HUES64 (cell line): ENCODE data around the gene BCL2L11.

Source experiments
- H3K27ac ChIP-seq: 2 replicates; pipeline ENCODE4 v1.7.0; 2013; ENCODE audit warnings: low read depth, low read length, inconsistent platforms
- H3K27me3 ChIP-seq: 2 replicates; pipeline ENCODE4 v1.6.1; 2013; ENCODE audit warnings: mild to moderate bottlenecking, low read length; ENCODE audit not compliant: insufficient read depth
- H3K36me3 ChIP-seq: 2 replicates; pipeline ENCODE4 v1.6.1; 2013; ENCODE audit warnings: mild to moderate bottlenecking, low read length; ENCODE audit not compliant: insufficient read depth
- H3K4me1 ChIP-seq: 2 replicates; pipeline ENCODE4 v1.6.1; 2013; ENCODE audit warnings: mild to moderate bottlenecking, low read length, moderate library complexity; ENCODE audit not compliant: insufficient read depth
- H3K4me3 ChIP-seq: 2 replicates; pipeline ENCODE4 v1.5.1; 2013; ENCODE audit warnings: mild to moderate bottlenecking, low read length, moderate library complexity
- H3K9ac ChIP-seq: 2 replicates; pipeline ENCODE4 v1.6.1; 2013; ENCODE audit warnings: mild to moderate bottlenecking, low read depth, low read length
- H3K9me3 ChIP-seq: 2 replicates; pipeline ENCODE4 v1.6.1; 2013; ENCODE audit warnings: low read depth, low read length; ENCODE audit not compliant: insufficient read depth
- WGBS: fragments of 150-250, 120-280 bp; methylation state at CpG from one replicate; pipeline ENCODE4 v1.1.7; 2013; ENCODE audit warnings: missing lambda C conversion rate; 5-methylcytosine and 5-hydroxymethylcytosine counted together

BCL2L11 gene

DNA sequence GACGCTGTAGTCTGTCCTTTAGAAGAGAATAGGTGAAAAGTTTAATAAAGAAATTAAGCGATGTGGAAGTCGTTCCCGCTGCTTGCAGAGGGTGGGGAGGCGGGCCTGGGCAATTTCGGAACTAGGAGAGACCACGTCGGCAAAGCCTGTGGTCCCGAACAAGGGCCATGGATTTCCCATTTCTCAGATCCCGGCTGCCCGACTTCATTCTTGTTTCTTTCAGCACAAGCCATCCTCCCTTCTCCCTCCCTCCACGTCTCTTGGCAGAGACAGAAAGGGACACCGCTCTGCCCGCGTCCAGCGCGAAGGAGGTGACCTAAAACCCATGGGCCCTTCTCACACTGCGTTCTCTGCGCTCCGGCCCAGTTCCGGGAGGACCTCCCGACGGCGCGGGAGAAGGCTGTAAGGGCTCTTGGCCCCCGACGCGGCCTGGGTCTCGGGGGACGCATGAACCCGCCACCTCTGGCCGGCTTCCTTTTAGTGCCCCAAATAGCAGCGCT is 2.2 kb upstream of the BCL2L11 start:
- Histone ChIP-seq H3K9ac (peak overlapping the region; percentile 17), H3K27me3 (peaks cover 47% of the 10 kb centered on the region), H3K4me3 (peak overlapping the region; percentile 90), H3K27ac (no peak overlapping the region), H3K9me3 (no peaks in the 10 kb centered on the region), H3K4me1 (peaks cover 10% of the 10 kb centered on the region), H3K36me3 (no peaks in the 10 kb centered on the region)
- under 1% methylated on average over 33 of the region's 33 CpGs for WGBS

DNA sequence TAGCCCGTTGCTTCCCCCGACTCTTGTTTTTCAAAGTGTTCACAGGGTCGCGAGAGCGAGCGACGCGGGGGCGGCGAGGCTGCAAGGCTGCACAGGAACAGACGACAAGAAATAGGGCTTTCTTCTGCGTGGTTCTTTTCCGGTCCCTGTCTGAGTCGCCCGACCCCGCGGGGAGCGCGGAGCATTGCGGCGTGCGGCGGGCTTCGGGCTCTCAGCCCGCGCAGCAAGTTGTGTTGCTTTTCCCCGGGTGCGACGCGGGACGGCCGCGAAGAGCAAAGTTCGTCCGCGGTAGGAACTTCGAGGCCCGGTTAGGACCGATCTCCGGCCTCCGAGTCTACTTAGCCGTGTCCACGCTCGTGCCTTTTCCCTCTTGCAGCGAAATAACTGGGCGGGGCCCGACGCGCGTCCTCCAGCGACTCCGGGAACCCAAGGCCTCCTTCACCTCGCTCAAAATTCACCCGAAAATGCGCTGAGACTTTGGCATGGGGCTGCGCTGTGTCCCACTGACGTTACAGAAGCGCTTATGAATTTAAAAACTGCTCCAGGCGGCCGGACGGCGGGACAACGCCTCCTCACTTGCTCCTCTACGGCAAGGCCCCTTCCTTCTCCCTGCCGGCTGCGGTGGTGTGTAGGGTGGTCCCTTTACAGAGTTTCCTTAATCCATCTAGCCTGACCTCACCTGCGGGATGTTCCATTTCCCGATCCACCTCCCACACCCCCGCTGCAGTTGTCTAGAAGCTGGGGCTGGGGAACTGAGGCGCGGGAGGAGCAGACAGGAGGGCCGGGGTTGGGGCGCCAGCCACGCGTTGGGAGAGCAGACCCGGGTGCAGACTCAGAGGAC is 1.5 kb upstream of the BCL2L11 start:
- Histone ChIP-seq H3K4me1 (peaks cover 14% of the 10 kb centered on the region), H3K27me3 (peaks cover 47% of the 10 kb centered on the region), H3K36me3 (peaks cover 5% of the 10 kb centered on the region), H3K27ac (no peak overlapping the region), H3K9ac (peak overlapping the region; percentile 51; the same call in 1 of the 2 replicates), H3K4me3 (peak overlapping the region; percentile 90), H3K9me3 (no peaks in the 10 kb centered on the region)
- WGBS = under 1% methylated on average over 71 of the region's 76 CpGs

DNA sequence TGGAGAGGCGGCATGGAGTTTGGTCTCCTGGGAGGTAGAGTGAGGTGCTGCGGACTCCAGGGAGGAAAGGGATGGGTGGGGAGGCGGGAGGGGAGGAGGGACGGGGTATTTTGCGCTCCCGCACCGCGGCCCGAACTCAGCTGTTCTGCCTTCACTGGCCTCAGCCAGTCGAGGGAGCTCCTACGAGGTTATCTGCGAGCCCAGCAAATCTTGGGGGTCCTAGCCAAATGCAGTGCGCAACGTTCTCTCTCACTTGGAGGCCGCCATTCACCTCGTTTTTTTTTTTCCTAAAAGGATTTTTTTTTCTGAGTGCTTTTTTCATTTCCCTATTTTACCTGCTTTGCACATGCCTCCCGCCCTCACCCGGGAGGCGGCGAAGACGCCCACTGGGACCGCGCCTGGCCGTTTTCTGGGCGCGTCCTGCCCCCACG is 877 bp upstream of the BCL2L11 start:
- H3K36me3 ChIP-seq = peaks cover 10% of the 10 kb centered on the region
- peak overlapping the region; percentile 90 for H3K4me3 ChIP-seq
- no peaks in the 10 kb centered on the region for H3K9me3 ChIP-seq
- peaks cover 47% of the 10 kb centered on the region for H3K27me3 ChIP-seq
- H3K9ac ChIP-seq = peak overlapping the region; percentile 83
- H3K27ac ChIP-seq = peak overlapping the region; percentile 66
- WGBS = 1% methylated on average over 27 of the region's 27 CpGs
- H3K4me1 ChIP-seq = peaks cover 14% of the 10 kb centered on the region

DNA sequence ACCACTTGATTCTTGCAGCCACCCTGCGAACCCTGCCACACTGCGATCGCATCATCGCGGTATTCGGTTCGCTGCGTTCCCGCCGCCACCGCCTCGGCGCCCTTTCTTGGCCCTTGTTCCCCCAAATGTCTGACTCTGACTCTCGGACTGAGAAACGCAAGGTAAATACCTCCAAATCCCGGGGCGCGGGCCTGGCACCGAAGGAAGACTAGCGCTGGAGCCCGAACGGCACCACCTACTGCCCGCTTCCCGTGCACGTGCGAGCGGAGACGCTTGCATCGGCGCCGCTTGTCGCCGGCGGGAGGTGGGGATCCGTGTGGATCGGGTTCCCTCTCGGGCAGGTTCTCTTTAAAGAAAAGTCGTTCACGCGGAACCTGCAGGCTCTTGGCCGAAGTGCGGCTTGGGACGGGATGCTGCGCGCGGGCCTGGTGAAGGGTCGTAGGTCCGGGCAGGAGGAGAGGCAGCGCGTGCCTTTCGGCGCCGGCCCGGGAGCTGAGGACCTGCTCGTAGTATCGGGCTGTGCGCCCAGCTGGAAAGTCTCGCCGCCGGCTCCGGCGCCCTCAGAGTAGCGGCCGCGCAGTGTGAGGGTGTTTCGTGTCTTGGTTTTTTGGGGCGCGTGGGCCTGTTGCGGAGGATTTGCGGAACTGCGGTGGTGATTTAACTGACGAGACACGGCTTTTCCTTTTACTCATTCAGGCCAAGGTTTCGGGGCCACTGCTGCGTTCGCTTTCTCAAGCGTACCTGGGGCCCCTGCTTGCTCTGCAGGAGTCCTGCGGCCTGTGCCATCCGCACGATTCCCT is 514 bp downstream of the BCL2L11 start:
- Histone ChIP-seq H3K4me3 (peak overlapping the region; percentile 90), H3K9ac (peak overlapping the region; percentile 90), H3K4me1 (peaks cover 14% of the 10 kb centered on the region), H3K27ac (peak overlapping the region; percentile 59; the same call in 1 of the 2 replicates), H3K27me3 (peaks cover 44% of the 10 kb centered on the region), H3K36me3 (peaks cover 24% of the 10 kb centered on the region), H3K9me3 (no peaks in the 10 kb centered on the region)
- under 1% methylated on average over 80 of the region's 80 CpGs for WGBS

DNA sequence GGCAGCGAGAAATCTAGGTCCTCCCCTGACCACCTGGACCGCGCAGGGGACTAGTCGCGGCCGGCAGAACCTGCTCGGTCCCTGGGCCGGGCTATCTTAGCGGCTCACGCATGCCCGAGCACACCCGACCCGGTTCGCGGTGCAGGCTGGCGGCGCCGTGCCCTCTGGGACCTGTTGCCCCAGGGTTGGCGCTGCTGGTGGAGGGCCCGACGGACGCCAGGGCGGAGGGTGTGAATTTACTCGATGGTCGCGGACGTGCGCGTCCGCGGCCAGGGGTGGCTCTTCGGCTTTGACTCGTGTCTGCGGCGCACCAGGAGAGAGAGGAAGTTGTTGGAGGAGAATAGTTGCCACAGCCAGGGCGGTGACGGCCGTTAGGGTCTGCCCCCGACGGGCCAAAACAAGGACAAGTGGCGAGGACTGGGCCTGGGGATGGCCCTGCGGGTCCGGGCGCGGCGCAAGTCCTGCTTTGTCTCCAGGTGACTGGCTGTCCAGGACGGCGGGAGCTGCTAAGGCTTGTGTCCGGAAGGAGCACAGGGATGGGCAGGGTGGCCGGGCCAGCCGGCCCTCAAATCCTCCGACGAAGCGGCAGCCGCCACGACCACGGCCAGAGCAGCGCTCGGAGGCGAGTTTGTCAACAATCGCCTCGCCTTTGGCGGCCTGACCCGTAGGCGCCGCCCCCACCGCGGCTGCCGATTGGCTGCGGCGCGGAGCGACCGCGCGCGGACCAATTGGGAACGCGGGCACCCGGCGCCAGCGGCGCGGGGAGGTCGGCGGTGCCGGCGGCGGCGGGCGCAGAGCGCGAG is 1.3 kb downstream of the BCL2L11 start:
- no peak overlapping the region for H3K27ac ChIP-seq

DNA sequence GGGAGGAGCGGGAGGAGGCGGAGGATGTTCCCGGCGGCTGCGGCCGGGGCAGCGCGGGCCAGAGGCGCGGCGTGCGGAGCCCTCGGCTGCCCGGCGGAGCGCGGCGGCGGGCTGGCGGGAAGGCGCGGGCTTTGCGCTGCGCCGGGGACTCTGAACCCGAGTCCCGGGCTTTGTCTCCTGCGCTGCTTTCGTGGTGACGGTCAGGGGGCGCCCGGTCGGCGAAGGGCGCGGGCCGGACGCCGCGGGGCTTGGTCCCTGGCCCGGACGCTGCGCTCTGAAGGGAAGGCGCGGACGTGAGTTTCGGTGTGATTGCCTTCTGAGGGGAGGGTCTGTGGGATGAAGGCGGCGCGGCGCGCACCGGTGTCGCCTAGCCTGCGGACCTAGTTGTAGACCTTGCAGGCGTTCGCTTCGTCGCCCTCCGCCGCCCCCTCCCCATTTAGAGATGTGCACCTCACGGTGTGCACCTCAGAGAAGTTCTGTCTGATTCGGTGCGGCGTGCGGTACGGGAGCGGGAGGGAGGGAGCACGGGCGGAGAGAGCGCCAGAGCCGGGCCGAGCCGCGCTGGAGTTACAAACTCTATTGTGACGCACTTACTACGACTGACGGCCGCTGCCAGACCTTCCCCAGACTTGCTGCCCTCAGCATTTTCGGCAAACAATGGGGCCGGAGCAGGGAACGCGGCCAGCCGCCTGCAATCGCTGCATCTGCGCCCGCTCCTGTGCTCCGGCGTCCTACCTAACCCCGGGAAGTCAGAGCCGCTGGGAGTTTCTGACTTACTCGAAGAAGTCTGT is 2.1 kb downstream of the BCL2L11 start:
- peaks cover 40% of the 10 kb centered on the region for H3K36me3 ChIP-seq
- H3K9ac ChIP-seq = peak overlapping the region; percentile 90
- H3K27ac ChIP-seq = peak overlapping the region; percentile 81
- H3K27me3 ChIP-seq = peaks cover 37% of the 10 kb centered on the region
- H3K9me3 ChIP-seq = no peaks in the 10 kb centered on the region
- WGBS = under 1% methylated on average over 92 of the region's 92 CpGs
- peak overlapping the region; percentile 90 for H3K4me3 ChIP-seq
- peaks cover 14% of the 10 kb centered on the region for H3K4me1 ChIP-seq

More for the DNA sequence above, 1.3 kb downstream of the BCL2L11 start:
- Histone ChIP-seq H3K9me3 (no peaks in the 10 kb centered on the region), H3K27me3 (peaks cover 44% of the 10 kb centered on the region), H3K4me3 (peak overlapping the region; percentile 90), H3K9ac (peak overlapping the region; percentile 90), H3K4me1 (peaks cover 14% of the 10 kb centered on the region), H3K36me3 (peaks cover 32% of the 10 kb centered on the region)
- WGBS = under 1% methylated on average over 93 of the region's 93 CpGs

DNA sequence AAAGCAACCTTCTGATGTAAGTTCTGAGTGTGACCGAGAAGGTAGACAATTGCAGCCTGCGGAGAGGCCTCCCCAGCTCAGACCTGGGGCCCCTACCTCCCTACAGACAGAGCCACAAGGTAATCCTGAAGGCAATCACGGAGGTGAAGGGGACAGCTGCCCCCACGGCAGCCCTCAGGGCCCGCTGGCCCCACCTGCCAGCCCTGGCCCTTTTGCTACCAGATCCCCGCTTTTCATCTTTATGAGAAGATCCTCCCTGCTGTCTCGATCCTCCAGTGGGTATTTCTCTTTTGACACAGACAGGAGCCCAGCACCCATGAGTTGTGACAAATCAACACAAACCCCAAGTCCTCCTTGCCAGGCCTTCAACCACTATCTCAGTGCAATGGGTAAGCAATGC is 3.0 kb downstream of the BCL2L11 start:
- Histone ChIP-seq H3K4me1 (peaks cover 6% of the 10 kb centered on the region; the same call in 1 of the 2 replicates), H3K9ac (no peak overlapping the region), H3K27me3 (peaks cover 27% of the 10 kb centered on the region), H3K27ac (no peak overlapping the region), H3K36me3 (peaks cover 50% of the 10 kb centered on the region), H3K4me3 (peak overlapping the region; percentile 90), H3K9me3 (no peaks in the 10 kb centered on the region)
- 79% methylated on average over 7 of the region's 7 CpGs for WGBS

DNA sequence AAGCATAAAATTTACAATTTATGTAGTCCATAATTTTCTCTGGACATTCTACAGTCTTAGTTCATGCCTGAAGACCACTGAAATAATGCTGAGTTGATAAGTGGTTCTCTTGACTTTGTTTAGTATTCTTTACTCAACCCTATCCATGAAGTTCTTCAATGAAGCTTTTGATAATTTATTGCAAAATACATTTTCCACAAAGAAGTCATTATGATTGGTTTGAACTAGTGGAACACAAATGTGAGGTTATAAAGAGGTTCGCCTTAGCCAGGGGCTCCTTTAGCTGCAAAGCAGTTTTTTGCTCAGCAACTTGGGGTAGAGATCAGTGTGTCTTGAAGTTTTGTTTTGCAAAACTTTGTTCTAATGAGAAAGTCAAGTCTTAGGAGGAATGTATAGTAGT is 5.9 kb downstream of the BCL2L11 start:
- Histone ChIP-seq H3K4me3 (no peak overlapping the region), H3K27me3 (peaks cover 5% of the 10 kb centered on the region), H3K4me1 (peaks cover 6% of the 10 kb centered on the region; the same call in 1 of the 2 replicates), H3K9ac (no peak overlapping the region), H3K36me3 (peaks cover 72% of the 10 kb centered on the region), H3K27ac (no peak overlapping the region), H3K9me3 (no peaks in the 10 kb centered on the region)
- 94% methylated on average over 1 of the region's 1 CpG for WGBS

DNA sequence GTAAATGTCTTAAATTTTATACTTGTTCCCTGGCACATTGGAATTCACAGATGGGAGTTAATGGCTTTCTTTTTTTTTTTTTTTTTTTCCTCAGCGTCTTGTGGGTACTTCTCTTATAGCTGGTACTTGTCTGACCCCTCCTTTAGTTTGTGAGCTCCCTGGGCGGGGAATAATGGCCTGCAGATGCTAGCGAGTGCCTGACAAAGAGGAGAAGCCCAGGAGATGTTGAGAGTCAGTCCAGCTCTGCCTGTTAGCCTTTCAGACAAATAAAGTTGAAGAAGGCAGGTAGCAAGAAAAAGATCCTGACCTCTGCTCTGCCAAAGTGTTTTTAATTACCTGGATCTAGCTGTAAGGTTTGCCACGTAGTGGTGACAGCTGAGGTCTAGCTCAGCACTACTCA is 6.6 kb downstream of the BCL2L11 start:
- Histone ChIP-seq H3K9me3 (no peaks in the 10 kb centered on the region), H3K4me3 (no peak overlapping the region), H3K4me1 (peaks cover 6% of the 10 kb centered on the region; the same call in 1 of the 2 replicates), H3K27me3 (no peaks in the 10 kb centered on the region), H3K27ac (no peak overlapping the region), H3K36me3 (peaks cover 80% of the 10 kb centered on the region), H3K9ac (no peak overlapping the region)
- 80% methylated on average over 4 of the region's 4 CpGs for WGBS

DNA sequence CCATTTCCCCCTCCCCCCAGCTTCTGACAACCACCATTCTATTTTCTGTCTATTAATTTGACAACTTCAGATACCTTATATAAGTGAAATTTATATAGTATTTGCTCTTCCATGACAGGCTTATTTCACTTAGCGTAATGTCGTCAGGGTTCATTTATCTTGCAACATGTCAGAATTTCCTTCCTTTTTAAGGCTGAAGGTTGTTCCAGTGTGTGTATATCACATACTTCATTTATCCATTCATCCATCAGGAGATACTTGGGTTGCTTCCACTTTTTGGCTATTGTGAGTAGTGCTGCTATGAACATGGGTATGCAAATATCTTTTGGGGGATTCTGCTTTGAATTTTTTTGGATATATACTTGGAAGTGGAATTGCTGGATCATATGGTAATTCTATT is 7.4 kb downstream of the BCL2L11 start:
- Histone ChIP-seq H3K4me3 (no peak overlapping the region), H3K27me3 (no peaks in the 10 kb centered on the region), H3K9ac (no peak overlapping the region), H3K9me3 (no peaks in the 10 kb centered on the region), H3K4me1 (peaks cover 6% of the 10 kb centered on the region; the same call in 1 of the 2 replicates), H3K27ac (no peak overlapping the region), H3K36me3 (peaks cover 87% of the 10 kb centered on the region)
- 100% methylated on average over 1 of the region's 2 CpGs for WGBS
